Suprapubic skin (tissue), 3 donors: ENCODE results near the gene CCDC50.

Experiments used
- POLR2A ChIP-seq, 2 donors: fragments of 450-650 bp; IDR thresholded peaks; one replicate each; pipeline ENCODE4 v1.6.1; 2017; ENCODE audit warnings: antibody characterized with exemption in 2 of 2, mild to moderate bottlenecking in 2 of 2, moderate library complexity in 2 of 2
- TF ChIP-seq, protein P1 (sequence below), 2 donors: fragments of 200-600 bp in 1 of 2; fragments of 450-650 bp in 1 of 2; sonication (generic) in 1 of 2; IDR thresholded peaks; one replicate each; pipeline ENCODE4 v1.5.1; 2016 to 2019; ENCODE audit warnings: antibody characterized with exemption in 2 of 2, mild to moderate bottlenecking in 1 of 2, moderate library complexity in 1 of 2

DNA sequence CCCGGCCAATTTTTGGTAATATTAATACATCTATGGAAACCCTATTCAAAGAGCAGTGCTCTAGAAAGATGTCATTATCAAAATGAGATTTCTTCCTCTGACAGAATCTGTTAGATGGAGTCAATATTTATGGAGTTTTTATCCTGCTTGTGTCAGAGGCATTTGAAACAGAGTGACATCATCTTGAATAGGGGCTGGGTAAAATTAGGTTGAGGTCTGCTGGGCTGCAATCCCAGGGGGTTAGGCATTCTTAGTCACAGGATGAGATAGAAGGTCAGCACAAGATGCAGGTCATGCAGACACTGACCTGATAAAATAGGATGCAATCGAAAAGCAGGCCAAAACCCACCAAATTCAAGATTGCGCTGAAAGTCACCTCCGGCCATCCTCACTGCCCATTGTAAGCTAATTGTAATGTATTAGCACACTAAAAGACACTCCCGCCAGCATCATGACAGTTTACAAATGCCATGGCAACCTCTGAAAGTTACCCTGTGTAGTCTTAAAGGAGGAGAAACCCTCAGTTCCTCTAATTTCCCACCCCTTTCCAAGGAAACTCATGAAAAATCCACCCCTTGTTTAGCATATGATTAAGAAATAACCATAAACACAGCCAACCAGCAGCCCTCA, 27.3 kb upstream of the CCDC50 start:
- no peak for TF ChIP-seq POLR2A (IDR thresholded peaks at IDR 0.05)
- TF ChIP-seq, protein P1, sequence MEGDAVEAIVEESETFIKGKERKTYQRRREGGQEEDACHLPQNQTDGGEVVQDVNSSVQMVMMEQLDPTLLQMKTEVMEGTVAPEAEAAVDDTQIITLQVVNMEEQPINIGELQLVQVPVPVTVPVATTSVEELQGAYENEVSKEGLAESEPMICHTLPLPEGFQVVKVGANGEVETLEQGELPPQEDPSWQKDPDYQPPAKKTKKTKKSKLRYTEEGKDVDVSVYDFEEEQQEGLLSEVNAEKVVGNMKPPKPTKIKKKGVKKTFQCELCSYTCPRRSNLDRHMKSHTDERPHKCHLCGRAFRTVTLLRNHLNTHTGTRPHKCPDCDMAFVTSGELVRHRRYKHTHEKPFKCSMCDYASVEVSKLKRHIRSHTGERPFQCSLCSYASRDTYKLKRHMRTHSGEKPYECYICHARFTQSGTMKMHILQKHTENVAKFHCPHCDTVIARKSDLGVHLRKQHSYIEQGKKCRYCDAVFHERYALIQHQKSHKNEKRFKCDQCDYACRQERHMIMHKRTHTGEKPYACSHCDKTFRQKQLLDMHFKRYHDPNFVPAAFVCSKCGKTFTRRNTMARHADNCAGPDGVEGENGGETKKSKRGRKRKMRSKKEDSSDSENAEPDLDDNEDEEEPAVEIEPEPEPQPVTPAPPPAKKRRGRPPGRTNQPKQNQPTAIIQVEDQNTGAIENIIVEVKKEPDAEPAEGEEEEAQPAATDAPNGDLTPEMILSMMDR (IDR thresholded peaks at IDR 0.05), result no peak
